ENCODE results near the gene ZNF521.

GRCh38 chr18:25066516-25066915 is 285.4 kb downstream of the ZNF521 start:
- TF ChIP-seq CTCF (IDR thresholded peaks at IDR 0.05 in 2 of 3, conservative IDR thresholded peaks at IDR 0.05 in 1 of 3; ENCODE audit: control insufficient read depth in 2 of 3, extremely low read depth in 1 of 3, insufficient read depth in 1 of 3, low read depth in 3 of 3, low read length in 3 of 3) (no peak), STAT1 (conservative IDR thresholded peaks at IDR 0.05) (no peak), RAD21 (IDR thresholded peaks at IDR 0.05; ENCODE audit: insufficient read depth, low read depth, low read length) (no peak), ZNF24 (IDR thresholded peaks at IDR 0.05) (no peak), POLR2A (IDR thresholded peaks at IDR 0.05; ENCODE audit: low read depth, low read length) (no peak), MAX (IDR thresholded peaks at IDR 0.05; ENCODE audit: low read depth, low read length) (no peak), BRCA1 (IDR thresholded peaks at IDR 0.05; ENCODE audit: low read depth, low read length) (no peak), MXI1 (IDR thresholded peaks at IDR 0.05; ENCODE audit: low read depth, low read length) (no peak)
